Kidney epithelial cell (primary cell): ENCODE measurements around the gene HOXB8. TPM values are rescaled to one million over a fixed set of nuclear protein-coding genes. Genes with fewer than 3 reads are reported as not detected.
A peak's percentile ranks its signal among the peaks of the same experiment; 100 is the strongest.

Experiments used
- DNase-seq: peaks from one replicate; pipeline ENCODE4 v3.0.0-alpha.2; 2010; ENCODE audit warnings: low read depth
- H3K27me3 ChIP-seq: 2 replicates; pipeline ENCODE4 v1.6.0; 2011; ENCODE audit warnings: low read length; ENCODE audit not compliant: control insufficient read depth, insufficient read depth
- H3K36me3 ChIP-seq: 2 replicates; pipeline ENCODE4 v1.5.1; 2011; ENCODE audit warnings: low read length; ENCODE audit not compliant: control insufficient read depth, insufficient read depth
- H3K4me3 ChIP-seq: 2 replicates; pipeline ENCODE4 v1.5.1; 2011; ENCODE audit warnings: low read depth, mild to moderate bottlenecking, control low read depth, low read length
- CTCF ChIP-seq: IDR thresholded peaks from 2 replicates; pipeline ENCODE4 v1.5.1; 2011; ENCODE audit warnings: mild to moderate bottlenecking, moderate library complexity, low read length, control low read depth, inconsistent platforms; ENCODE audit not compliant: insufficient read depth, poor library complexity, severe bottlenecking
- total RNA-seq: library from RNA; depleted of rRNA; stranded (reverse); fragments of >200 nt; gene quantifications from 2 replicates; pipeline ENCODE4 v1.2.3, GENCODE V29; 2015

Gene HOXB8
- total RNA-seq, 1 donor from 2014 or later = 7.5 TPM

DNA sequence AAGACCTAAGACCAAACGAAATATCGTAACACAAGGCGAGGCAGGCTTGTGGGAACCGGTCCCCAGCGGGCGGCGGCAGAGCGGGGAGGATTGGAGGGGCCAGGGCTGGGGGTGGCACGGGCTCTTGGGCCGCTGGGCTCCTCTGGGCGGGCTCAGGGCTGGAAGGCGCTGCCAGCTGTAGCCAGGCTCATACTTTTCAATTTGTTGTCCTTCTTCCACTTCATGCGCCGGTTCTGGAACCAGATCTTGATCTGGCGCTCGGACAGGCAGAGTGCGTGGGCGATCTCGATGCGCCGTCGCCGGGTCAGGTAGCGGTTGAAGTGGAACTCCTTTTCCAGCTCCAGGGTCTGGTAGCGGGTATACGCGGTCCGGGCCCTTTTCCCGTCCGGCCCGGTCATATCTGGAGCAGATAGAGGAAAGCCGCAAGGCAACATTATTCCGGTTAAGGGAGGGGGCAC, 23.0 kb downstream of the HOXB8 start:
- H3K27me3 ChIP-seq = no peaks in the 10 kb centered on the region
- H3K36me3 ChIP-seq = peaks cover 6% of the 10 kb centered on the region
- no peak for DNase-seq
- peak overlapping the region; percentile 68 for H3K4me3 ChIP-seq
- TF ChIP-seq CTCF = no peak

DNA sequence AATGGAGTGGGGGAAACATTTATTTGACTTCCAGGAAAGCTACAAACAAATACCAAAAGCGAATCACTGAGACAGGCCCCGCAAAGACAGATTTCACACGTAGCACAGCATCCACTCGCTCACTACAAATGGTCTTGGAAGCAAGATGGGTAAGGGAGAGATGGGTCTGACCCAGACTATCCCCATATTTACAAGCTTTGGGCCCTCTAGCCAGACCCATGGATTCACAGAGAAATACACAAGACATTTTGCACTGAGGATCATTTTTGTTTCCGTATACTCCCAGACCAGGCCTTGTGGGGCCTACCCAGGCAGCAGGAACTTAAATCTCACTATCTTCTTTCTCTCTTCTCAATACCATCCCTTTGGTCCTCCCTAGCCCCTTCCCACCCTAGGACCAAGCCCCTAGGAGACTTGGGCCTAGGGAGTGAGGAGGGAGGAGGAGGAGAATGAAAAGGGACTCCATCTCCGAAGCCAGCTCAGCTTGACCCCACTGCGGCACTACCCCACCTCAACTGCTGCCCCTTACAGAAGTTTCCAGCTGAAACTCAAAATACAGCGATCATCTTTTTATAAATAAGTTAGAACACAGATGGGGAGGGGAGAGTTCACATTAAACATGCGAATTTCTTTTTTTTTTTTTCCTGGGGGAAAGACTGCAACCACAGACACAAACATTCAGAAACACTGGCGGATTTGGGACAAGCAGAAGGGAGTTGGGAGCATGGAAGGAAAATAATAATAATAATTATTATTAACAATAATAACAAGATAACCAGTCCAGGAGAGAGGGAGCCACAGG, 23.6 kb downstream of the HOXB8 start:
- DNase-seq = no peak
- peak overlapping the region; percentile 68 for H3K4me3 ChIP-seq
- peaks cover 6% of the 10 kb centered on the region for H3K36me3 ChIP-seq
- H3K27me3 ChIP-seq = no peaks in the 10 kb centered on the region
- no peak for TF ChIP-seq CTCF

DNA sequence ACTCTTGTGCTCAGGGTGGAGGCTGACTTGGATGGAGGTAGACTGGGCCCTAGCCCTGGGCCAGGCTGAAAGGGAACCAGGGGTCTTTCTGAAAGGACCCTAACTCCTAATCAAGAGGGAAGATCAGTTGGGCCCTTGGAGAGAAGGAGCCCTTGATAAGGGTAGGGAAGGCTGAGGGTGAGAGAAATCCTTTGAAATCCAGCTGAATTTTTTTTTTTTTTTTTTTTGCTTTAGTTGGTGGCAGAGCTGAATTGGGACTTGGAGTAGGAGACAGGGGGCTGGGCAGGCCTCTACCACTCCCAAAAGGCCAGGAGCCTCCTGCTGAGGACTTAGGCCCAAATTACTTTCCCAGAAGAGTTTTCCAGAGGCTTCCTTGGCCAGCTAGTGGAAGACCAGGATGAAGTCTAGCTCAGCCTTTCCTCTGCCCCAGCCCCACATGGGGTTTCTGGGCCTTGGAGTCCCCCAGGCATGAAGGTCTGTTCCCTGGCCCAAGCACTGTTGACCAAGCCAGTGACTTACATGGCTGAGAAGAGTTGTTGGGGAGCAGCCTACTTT, 24.4 kb downstream of the HOXB8 start:
- H3K4me3 ChIP-seq = peak overlapping the region; percentile 68
- no peak for DNase-seq
- TF ChIP-seq CTCF = no peak
- H3K27me3 ChIP-seq = no peaks in the 10 kb centered on the region
- H3K36me3 ChIP-seq = peaks cover 6% of the 10 kb centered on the region

GRCh38 chr17:48589831-48590606, 25.1 kb downstream of the HOXB8 start, which contains the start of gene HOXB3:
TSS of gene HOXB3 (minus strand) at chr17:48590241. CDS start at chr17:48552474, 37,767 bp downstream.
- no peak for TF ChIP-seq CTCF
- Histone ChIP-seq H3K27me3 (no peaks in the 10 kb centered on the region), H3K4me3 (peak within 1 kb of the TSS; percentile 68), H3K36me3 (peaks cover 5% of the 10 kb centered on the region)
- DNase-seq = no peak

- no peak for DNase-seq
- no peak for TF ChIP-seq CTCF
- Histone ChIP-seq H3K36me3 (peaks cover 3% of the 10 kb centered on the region), H3K27me3 (no peaks in the 10 kb centered on the region), H3K4me3 (peak overlapping the region; percentile 68)
Observed at GRCh38 chr17:48589060-48589830, 25.8 kb downstream of the HOXB8 start.
